ENCODE measurements around the gene GTF2F1.

GTF2F1 gene

DNA sequence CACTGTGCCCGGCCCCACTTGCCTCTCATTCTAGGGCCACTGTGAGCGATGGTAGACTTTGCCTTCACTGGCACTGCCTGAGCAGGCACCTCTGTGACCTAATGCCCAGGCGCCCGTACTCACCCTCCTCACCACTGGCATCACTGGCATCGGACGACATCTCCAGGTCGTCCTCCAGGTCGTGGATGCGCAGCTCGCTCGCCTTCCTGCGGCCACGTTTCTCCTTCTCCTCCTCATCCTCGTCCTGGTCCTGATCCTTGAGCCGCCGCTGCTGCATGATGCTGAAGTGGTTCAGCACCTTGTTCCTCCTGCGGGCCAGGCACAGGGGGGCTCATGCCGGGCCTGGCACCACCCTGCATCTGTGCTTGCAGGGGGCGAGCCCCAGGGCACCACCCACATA lies 9.8 kb downstream of the GTF2F1 start:
- H3K27me3 ChIP-seq, result no peaks in the 10 kb centered on the region
- no peak overlapping the region for H3K4me3 ChIP-seq (ENCODE audit: low read depth in 1 of 2, low read length in 1 of 2)
- no peaks in the 10 kb centered on the region for H3K9me3 ChIP-seq
- H3K27ac ChIP-seq, result no peak overlapping the region
- H3K4me1 ChIP-seq (ENCODE audit: control insufficient read depth in 1 of 2, insufficient read depth in 1 of 2, low read depth in 1 of 2, low read length in 1 of 2), result no peaks in the 10 kb centered on the region
- peaks cover 99% of the 10 kb centered on the region for H3K36me3 ChIP-seq
- TF ChIP-seq, protein P1, sequence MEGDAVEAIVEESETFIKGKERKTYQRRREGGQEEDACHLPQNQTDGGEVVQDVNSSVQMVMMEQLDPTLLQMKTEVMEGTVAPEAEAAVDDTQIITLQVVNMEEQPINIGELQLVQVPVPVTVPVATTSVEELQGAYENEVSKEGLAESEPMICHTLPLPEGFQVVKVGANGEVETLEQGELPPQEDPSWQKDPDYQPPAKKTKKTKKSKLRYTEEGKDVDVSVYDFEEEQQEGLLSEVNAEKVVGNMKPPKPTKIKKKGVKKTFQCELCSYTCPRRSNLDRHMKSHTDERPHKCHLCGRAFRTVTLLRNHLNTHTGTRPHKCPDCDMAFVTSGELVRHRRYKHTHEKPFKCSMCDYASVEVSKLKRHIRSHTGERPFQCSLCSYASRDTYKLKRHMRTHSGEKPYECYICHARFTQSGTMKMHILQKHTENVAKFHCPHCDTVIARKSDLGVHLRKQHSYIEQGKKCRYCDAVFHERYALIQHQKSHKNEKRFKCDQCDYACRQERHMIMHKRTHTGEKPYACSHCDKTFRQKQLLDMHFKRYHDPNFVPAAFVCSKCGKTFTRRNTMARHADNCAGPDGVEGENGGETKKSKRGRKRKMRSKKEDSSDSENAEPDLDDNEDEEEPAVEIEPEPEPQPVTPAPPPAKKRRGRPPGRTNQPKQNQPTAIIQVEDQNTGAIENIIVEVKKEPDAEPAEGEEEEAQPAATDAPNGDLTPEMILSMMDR (IDR thresholded peaks at IDR 0.05), result no peak

DNA sequence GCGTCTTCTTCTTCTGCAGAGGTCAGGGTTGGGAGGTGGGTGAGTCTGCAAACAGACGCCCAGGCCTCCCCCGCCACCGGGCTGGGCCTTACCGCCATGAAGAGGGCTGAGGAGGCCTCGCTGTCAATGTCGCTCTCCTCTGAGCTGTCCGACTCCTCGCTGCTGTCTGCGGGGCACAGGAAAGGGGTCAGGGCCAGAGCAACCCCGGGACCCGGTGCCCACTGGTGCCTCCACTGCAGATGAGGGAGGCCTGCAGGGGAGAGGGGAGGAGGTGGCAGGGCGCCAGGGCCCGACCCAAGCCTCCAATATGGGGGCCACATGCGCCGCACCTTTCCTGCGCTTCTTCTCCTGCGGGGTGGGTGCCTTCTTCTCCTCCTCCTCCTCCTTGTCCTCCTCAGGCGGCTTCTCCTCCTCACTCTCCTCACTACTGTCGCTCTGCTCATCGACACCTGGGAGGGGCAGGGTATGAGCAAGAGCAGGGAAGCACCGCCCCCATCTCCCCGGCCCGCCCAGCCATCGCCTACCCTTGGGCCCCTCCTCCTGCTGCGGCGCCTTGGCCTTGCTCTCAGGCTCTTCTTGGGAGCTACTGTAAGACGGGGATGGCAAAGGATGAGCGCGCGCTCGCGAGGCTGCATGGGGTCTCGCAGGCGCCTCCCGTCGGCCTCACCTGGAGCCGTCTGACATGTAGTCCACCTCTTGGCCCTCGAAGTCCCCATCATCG lies 11.8 kb downstream of the GTF2F1 start:
- Histone ChIP-seq H3K27ac (no peak overlapping the region), H3K27me3 (no peaks in the 10 kb centered on the region), H3K9me3 (no peaks in the 10 kb centered on the region), H3K4me1 (ENCODE audit: control insufficient read depth in 1 of 2, insufficient read depth in 1 of 2, low read depth in 1 of 2, low read length in 1 of 2) (no peaks in the 10 kb centered on the region), H3K36me3 (peaks cover 82% of the 10 kb centered on the region), H3K4me3 (ENCODE audit: low read depth in 1 of 2, low read length in 1 of 2) (no peak overlapping the region)
- TF ChIP-seq, protein P1 (IDR thresholded peaks at IDR 0.05), result no peak

DNA sequence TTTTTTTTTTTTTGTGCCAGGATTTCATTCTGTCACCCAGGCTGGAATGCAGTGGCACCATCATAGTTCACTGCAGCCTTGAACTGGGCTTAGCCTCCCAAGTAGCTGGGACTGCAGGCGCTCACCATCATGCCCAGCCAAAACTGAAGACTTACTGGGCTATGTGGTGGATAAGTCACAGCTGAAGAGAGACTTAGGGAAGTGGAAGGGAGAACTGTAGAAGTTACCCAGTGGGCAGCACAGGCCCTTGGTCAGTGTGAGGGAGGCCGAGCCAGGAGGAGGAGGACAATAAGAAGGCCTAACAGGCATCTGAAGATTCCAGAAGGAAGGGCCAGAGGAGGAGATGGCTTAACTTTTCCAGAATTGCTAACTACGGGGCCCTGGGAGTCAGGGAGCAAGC lies 13.2 kb downstream of the GTF2F1 start:
- Histone ChIP-seq H3K9me3 (no peaks in the 10 kb centered on the region), H3K4me3 (ENCODE audit: low read depth in 1 of 2, low read length in 1 of 2) (no peak overlapping the region), H3K27me3 (no peaks in the 10 kb centered on the region), H3K4me1 (ENCODE audit: control insufficient read depth in 1 of 2, insufficient read depth in 1 of 2, low read depth in 1 of 2, low read length in 1 of 2) (no peaks in the 10 kb centered on the region), H3K27ac (no peak overlapping the region), H3K36me3 (peaks cover 68% of the 10 kb centered on the region)
- TF ChIP-seq, protein P1 (IDR thresholded peaks at IDR 0.05), result no peak

DNA sequence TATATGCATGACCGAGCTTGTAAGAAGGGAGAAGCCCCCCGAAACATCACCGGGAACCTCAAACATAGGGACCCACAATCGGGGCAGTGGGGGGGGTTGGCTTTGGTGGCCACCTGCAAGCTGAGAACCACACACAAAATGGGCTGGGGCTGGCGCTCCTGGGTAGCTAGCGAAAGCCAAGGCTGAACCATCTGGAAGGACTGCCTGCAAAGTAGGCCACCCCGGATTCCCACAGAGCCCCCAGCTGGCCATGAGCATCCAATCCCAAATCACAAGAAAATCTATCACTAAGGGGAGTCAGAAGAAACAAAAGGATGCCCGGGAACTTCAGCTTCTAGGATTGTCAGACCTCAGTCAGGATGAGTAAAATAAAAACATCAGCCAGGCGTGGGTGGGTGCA lies 14.5 kb downstream of the GTF2F1 start:
- no peak overlapping the region for H3K4me3 ChIP-seq (ENCODE audit: low read depth in 1 of 2, low read length in 1 of 2)
- peaks cover 56% of the 10 kb centered on the region for H3K36me3 ChIP-seq
- no peaks in the 10 kb centered on the region for H3K27me3 ChIP-seq
- H3K9me3 ChIP-seq, result no peaks in the 10 kb centered on the region
- no peak overlapping the region for H3K27ac ChIP-seq
- peaks cover 4 to 5% of the 10 kb centered on the region in 2 experiments for H3K4me1 ChIP-seq (ENCODE audit: control insufficient read depth in 1 of 2, insufficient read depth in 1 of 2, low read depth in 1 of 2, low read length in 1 of 2)
- TF ChIP-seq, protein P1 (IDR thresholded peaks at IDR 0.05), result no peak

DNA sequence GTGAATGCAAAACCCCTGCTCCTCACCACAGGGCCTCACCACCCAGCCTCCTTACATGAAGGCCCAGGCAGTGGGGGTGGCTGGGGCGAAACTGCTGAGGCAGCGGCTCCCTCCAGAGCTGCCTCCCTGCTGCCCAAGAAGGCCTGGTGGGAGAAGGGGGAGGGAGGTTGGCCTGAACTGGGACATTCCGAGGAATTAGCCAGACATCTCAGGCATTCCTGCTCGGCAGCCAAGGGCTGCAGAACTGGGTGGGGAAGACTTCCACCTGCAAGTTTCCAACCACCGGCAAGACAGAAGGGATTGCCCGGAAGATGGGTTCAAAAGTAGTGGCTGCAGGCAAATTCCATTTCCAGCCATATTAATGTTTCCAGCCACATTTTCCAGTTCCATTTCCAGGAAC lies 14.9 kb downstream of the GTF2F1 start:
- H3K9me3 ChIP-seq, result no peaks in the 10 kb centered on the region
- H3K4me1 ChIP-seq (ENCODE audit: control insufficient read depth in 1 of 2, insufficient read depth in 1 of 2, low read depth in 1 of 2, low read length in 1 of 2), result peaks cover 5 to 6% of the 10 kb centered on the region in 2 experiments
- H3K27ac ChIP-seq, result no peak overlapping the region
- peaks cover 52% of the 10 kb centered on the region for H3K36me3 ChIP-seq
- no peak overlapping the region for H3K4me3 ChIP-seq (ENCODE audit: low read depth in 1 of 2, low read length in 1 of 2)
- no peaks in the 10 kb centered on the region for H3K27me3 ChIP-seq
- TF ChIP-seq, protein P1 (IDR thresholded peaks at IDR 0.05), result no peak
